Measurements from ENCODE around the gene NF1. TPM values are rescaled to one million over a fixed set of nuclear protein-coding genes. Genes with fewer than 3 reads are reported as not detected.
"Not testable (repeated sequence)": the region's sequence is repeated elsewhere in the genome, so short reads cannot be mapped to it uniquely, and the experiment has no call there.

Gene NF1
- total and polyA plus RNA-seq, 2 experiments from 2014 or later: 8.4 to 45.9 TPM

DNA sequence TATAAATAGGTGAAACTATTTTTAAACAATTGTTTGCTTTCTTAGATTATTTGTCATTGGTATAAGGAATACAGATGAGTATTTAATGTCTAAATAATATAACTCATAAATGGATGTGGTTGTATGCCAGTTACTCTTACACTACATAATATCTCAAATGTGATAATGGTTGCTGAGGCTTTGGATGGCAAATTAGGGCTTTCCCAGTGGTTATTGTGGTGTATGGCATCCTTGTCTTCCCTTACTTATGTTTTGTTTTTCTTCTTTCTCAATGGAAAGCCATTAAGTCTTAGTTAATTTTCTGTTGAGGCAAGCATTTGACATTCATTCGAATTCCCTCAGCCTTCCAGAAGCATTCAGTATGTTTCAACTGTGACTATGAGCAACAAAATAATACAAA lies 191.8 kb downstream of the NF1 start:
- Histone ChIP-seq H3K4me1 (ENCODE audit: insufficient read depth) (no peaks in the 10 kb centered on the region), H3K36me3 (replicated peaks; ENCODE audit: insufficient read depth, low read depth) (no peaks in the 10 kb centered on the region), H2AFZ (no peak overlapping the region), H3K27me3 (no peaks in the 10 kb centered on the region), H3K79me2 (no peaks in the 10 kb centered on the region), H4K20me1 (ENCODE audit: insufficient read depth, poor library complexity, severe bottlenecking) (no peaks in the 10 kb centered on the region), H3K27ac (no peak overlapping the region), H3K4me3 (no peak overlapping the region), H3K9me3 (ENCODE audit: low read depth) (no peaks in the 10 kb centered on the region), H3K9me2 (replicated peaks; ENCODE audit: insufficient read depth) (no peaks in the 10 kb centered on the region), H3K4me2 (no peak overlapping the region)
- 96% methylated on average over 1 of the region's 1 CpG for WGBS (ENCODE audit: low lambda C conversion rate, missing lambda C conversion rate)
- no peak for DNase-seq (ENCODE audit: low spot score)
- TF ChIP-seq EZH2phosphoT487 (IDR thresholded peaks at IDR 0.05; ENCODE audit: low read depth, severe bottlenecking, unreplicated experiment) (no peak), EZH2 (IDR thresholded peaks at IDR 0.05; ENCODE audit: borderline replicate concordance) (no peak)
- TF ChIP-seq, protein P1, sequence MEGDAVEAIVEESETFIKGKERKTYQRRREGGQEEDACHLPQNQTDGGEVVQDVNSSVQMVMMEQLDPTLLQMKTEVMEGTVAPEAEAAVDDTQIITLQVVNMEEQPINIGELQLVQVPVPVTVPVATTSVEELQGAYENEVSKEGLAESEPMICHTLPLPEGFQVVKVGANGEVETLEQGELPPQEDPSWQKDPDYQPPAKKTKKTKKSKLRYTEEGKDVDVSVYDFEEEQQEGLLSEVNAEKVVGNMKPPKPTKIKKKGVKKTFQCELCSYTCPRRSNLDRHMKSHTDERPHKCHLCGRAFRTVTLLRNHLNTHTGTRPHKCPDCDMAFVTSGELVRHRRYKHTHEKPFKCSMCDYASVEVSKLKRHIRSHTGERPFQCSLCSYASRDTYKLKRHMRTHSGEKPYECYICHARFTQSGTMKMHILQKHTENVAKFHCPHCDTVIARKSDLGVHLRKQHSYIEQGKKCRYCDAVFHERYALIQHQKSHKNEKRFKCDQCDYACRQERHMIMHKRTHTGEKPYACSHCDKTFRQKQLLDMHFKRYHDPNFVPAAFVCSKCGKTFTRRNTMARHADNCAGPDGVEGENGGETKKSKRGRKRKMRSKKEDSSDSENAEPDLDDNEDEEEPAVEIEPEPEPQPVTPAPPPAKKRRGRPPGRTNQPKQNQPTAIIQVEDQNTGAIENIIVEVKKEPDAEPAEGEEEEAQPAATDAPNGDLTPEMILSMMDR (IDR thresholded peaks at IDR 0.05; ENCODE audit: poor library complexity): no peak

DNA sequence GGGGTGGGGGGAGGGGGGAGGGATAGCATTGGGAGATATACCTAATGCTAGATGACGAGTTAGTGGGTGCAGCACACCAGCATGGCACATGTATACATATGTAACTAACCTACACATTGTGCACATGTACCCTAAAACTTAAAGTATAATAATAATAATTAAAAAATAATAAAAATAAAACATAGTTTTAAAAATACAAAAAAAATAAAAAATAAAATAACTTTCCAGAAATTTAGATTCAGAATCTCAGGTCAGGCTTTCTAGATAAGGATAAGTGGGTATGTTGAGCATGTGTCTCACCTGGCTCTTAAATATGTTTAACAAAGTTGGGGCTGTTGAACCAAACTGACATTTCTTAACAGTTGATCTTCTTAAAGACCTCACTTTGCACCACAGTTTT lies 193.2 kb downstream of the NF1 start:
- H3K4me1 ChIP-seq (ENCODE audit: insufficient read depth); H2AFZ ChIP-seq; DNase-seq (ENCODE audit: low spot score); H3K79me2 ChIP-seq; H3K4me2 ChIP-seq; H3K9me2 ChIP-seq (replicated peaks; ENCODE audit: insufficient read depth); H3K4me3 ChIP-seq; H4K20me1 ChIP-seq (ENCODE audit: insufficient read depth, poor library complexity, severe bottlenecking); H3K36me3 ChIP-seq (replicated peaks; ENCODE audit: insufficient read depth, low read depth); H3K9me3 ChIP-seq (ENCODE audit: low read depth); H3K27ac ChIP-seq; H3K27me3 ChIP-seq: not testable (repeated sequence)
- 100% methylated on average over 1 of the region's 1 CpG for WGBS (ENCODE audit: low lambda C conversion rate, missing lambda C conversion rate)

DNA sequence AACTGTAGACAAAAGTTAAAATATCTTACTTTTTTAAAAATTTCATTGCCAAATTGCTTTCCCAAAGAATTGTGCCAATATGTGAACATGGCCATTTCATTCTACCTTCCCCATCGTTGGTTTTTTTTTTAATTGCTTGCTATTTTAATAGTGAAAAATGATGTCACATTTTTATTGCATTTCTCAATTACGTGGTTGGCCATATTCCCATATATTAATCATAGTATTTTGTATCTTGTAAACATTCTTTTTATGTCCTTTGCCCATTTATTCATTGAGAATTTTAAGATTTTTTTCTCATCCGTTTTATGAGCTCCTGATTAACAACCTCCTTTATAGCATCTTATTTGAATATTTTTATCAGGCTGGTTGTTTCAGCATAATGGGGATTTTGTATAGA lies 195.0 kb downstream of the NF1 start:
- 90% methylated on average over 3 of the region's 3 CpGs for WGBS (ENCODE audit: low lambda C conversion rate, missing lambda C conversion rate)
- Histone ChIP-seq H3K36me3 (replicated peaks; ENCODE audit: insufficient read depth, low read depth) (no peaks in the 10 kb centered on the region), H2AFZ (no peak overlapping the region), H3K79me2 (no peaks in the 10 kb centered on the region), H4K20me1 (ENCODE audit: insufficient read depth, poor library complexity, severe bottlenecking) (no peaks in the 10 kb centered on the region), H3K27ac (no peak overlapping the region), H3K27me3 (no peaks in the 10 kb centered on the region), H3K4me2 (no peak overlapping the region), H3K9me2 (replicated peaks; ENCODE audit: insufficient read depth) (no peaks in the 10 kb centered on the region), H3K4me3 (no peak overlapping the region), H3K9me3 (ENCODE audit: low read depth) (no peaks in the 10 kb centered on the region), H3K4me1 (ENCODE audit: insufficient read depth) (no peaks in the 10 kb centered on the region)
- TF ChIP-seq, protein P1 (IDR thresholded peaks at IDR 0.05; ENCODE audit: poor library complexity): no peak
- TF ChIP-seq EZH2 (IDR thresholded peaks at IDR 0.05; ENCODE audit: borderline replicate concordance) (no peak), EZH2phosphoT487 (IDR thresholded peaks at IDR 0.05; ENCODE audit: low read depth, severe bottlenecking, unreplicated experiment) (no peak)
- no peak for DNase-seq (ENCODE audit: low spot score)

DNA sequence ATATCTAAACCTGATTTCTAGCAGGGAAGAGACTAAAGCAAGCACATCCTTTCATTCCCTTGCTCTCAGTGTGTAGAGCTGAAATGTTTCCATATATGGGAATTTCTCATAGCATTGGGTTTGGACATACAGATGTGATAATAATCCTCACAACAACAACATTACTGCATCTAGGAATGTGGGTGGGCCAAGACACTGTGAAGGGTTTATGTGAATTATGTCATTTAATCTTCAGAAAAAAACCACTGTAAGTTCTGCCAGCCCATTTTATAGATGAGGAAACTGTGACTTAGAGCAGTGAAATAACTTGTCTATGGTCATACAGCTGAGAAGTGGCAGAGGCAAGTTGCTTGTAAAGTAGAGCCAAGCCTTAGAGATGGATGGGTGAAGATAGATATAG lies 197.0 kb downstream of the NF1 start:
- Histone ChIP-seq H3K27me3 (no peaks in the 10 kb centered on the region), H3K4me1 (ENCODE audit: insufficient read depth) (no peaks in the 10 kb centered on the region), H4K20me1 (ENCODE audit: insufficient read depth, poor library complexity, severe bottlenecking) (no peaks in the 10 kb centered on the region), H3K9me2 (replicated peaks; ENCODE audit: insufficient read depth) (no peaks in the 10 kb centered on the region), H2AFZ (no peak overlapping the region), H3K9me3 (ENCODE audit: low read depth) (no peaks in the 10 kb centered on the region), H3K36me3 (replicated peaks; ENCODE audit: insufficient read depth, low read depth) (no peaks in the 10 kb centered on the region), H3K79me2 (no peaks in the 10 kb centered on the region), H3K4me2 (no peak overlapping the region), H3K27ac (no peak overlapping the region), H3K4me3 (no peak overlapping the region)
- TF ChIP-seq EZH2phosphoT487 (IDR thresholded peaks at IDR 0.05; ENCODE audit: low read depth, severe bottlenecking, unreplicated experiment) (no peak), EZH2 (IDR thresholded peaks at IDR 0.05; ENCODE audit: borderline replicate concordance) (no peak)
- TF ChIP-seq, protein P1 (IDR thresholded peaks at IDR 0.05; ENCODE audit: poor library complexity): no peak
- no peak for DNase-seq (ENCODE audit: low spot score)
